Measurements from ENCODE around the gene RUVBL2. TPM values are rescaled to one million over a fixed set of nuclear protein-coding genes. Genes with fewer than 3 reads are reported as not detected.

Gene RUVBL2
- total and polyA plus RNA-seq, 8 donors, result 0.58 to 96.0 (median 61.2) TPM

- Histone ChIP-seq H3K4me3 (no peak overlapping the region), H3K27me3 (no peaks in the 10 kb centered on the region), H3K4me1 (peaks cover 20 to 28% (median 24%) of the 10 kb centered on the region in 4 donors), H3K27ac (no peak overlapping the region), H3K36me3 (peaks cover 44 to 88% (median 83%) of the 10 kb centered on the region in 4 donors), H3K9me3 (no peaks in the 10 kb centered on the region)
- TF ChIP-seq CTCF (IDR thresholded peaks at IDR 0.05), result no peak
- TF ChIP-seq POLR2A (IDR thresholded peaks at IDR 0.05), result no peak
- TF ChIP-seq EP300 (IDR thresholded peaks at IDR 0.05), result no peak
- no peak for TF ChIP-seq POLR2AphosphoS5 (IDR thresholded peaks at IDR 0.05)
- intact Hi-C loops (cut with DNase I; ENCODE audit: low total_unique reads), result no loop called here
- 76 to 87% (median 82%) methylated on average over 7 of the region's 7 CpGs for WGBS, 5 donors
- DNase-seq, result no peak
These were observed 6.4 kb upstream of the RUVBL2 start for GRCh38 chr19:48987323-48987722.

- peaks cover 20 to 30% (median 26%) of the 10 kb centered on the region in 4 donors for H3K4me1 ChIP-seq
- H3K27ac ChIP-seq, result no peak overlapping the region
- no peak for TF ChIP-seq EP300 (IDR thresholded peaks at IDR 0.05)
- TF ChIP-seq POLR2AphosphoS5 (IDR thresholded peaks at IDR 0.05), result no peak
- TF ChIP-seq POLR2A (IDR thresholded peaks at IDR 0.05), result no peak
- TF ChIP-seq CTCF (IDR thresholded peaks at IDR 0.05), result no peak
- peaks cover 43 to 78% (median 73%) of the 10 kb centered on the region in 4 donors for H3K36me3 ChIP-seq
- no peaks in the 10 kb centered on the region for H3K9me3 ChIP-seq
- H3K4me3 ChIP-seq, result no peak overlapping the region
- 88 to 97% (median 95%) methylated on average over 7 of the region's 7 CpGs for WGBS, 5 donors
- no peaks in the 10 kb centered on the region for H3K27me3 ChIP-seq
- DNase-seq, result no peak
- intact Hi-C loops (cut with DNase I; ENCODE audit: low total_unique reads), result no loop called here
These were observed 5.4 kb upstream of the RUVBL2 start for GRCh38 chr19:48988286-48988685.

GRCh38 chr19:48988860-48989259 is 4.8 kb upstream of the RUVBL2 start:
- H3K36me3 ChIP-seq, result peaks cover 38 to 74% (median 67%) of the 10 kb centered on the region in 4 donors
- H3K9me3 ChIP-seq, result no peaks in the 10 kb centered on the region
- 91 to 97% (median 93%) methylated on average over 9 of the region's 9 CpGs for WGBS, 5 donors
- DNase-seq, result no peak
- peaks cover 20 to 30% (median 27%) of the 10 kb centered on the region in 4 donors for H3K4me1 ChIP-seq
- H3K27ac ChIP-seq, result no peak overlapping the region
- intact Hi-C loops (cut with DNase I; ENCODE audit: low total_unique reads), result no loop called here
- H3K4me3 ChIP-seq, result no peak overlapping the region
- TF ChIP-seq POLR2AphosphoS5 (IDR thresholded peaks at IDR 0.05), result no peak
- no peaks in the 10 kb centered on the region for H3K27me3 ChIP-seq

- H3K9me3 ChIP-seq, result no peaks in the 10 kb centered on the region
- TF ChIP-seq POLR2AphosphoS5 (IDR thresholded peaks at IDR 0.05), result no peak
- no peak for TF ChIP-seq EP300 (IDR thresholded peaks at IDR 0.05)
- TF ChIP-seq POLR2A (IDR thresholded peaks at IDR 0.05), result no peak
- TF ChIP-seq CTCF (IDR thresholded peaks at IDR 0.05), result no peak
- no peaks in the 10 kb centered on the region for H3K27me3 ChIP-seq
- intact Hi-C loops (cut with DNase I; ENCODE audit: low total_unique reads), result no loop called here
- H3K27ac ChIP-seq, result peak overlapping the region in 1 of 5 donors; percentile 56
- H3K36me3 ChIP-seq, result peaks cover 28 to 64% (median 58%) of the 10 kb centered on the region in 4 donors
- WGBS, 5 donors, result 81 to 88% (median 85%) methylated on average over 16 to 17 of the region's 17 CpGs
- H3K4me1 ChIP-seq, result peaks cover 28 to 39% (median 36%) of the 10 kb centered on the region in 4 donors
- DNase-seq, result no peak
- no peak overlapping the region for H3K4me3 ChIP-seq
These were observed 3.9 kb upstream of the RUVBL2 start for GRCh38 chr19:48989701-48990291.

- Histone ChIP-seq H3K27me3 (no peaks in the 10 kb centered on the region), H3K36me3 (peaks cover 22 to 58% (median 52%) of the 10 kb centered on the region in 4 donors), H3K4me1 (peaks cover 32 to 45% (median 40%) of the 10 kb centered on the region in 4 donors), H3K9me3 (no peaks in the 10 kb centered on the region), H3K27ac (peak overlapping the region in 2 of 5 donors; percentile 56 to 96), H3K4me3 (no peak overlapping the region)
- WGBS, 5 donors, result 74 to 90% (median 76%) methylated on average over 4 of the region's 4 CpGs
- no peak for DNase-seq
- intact Hi-C loops (cut with DNase I; ENCODE audit: low total_unique reads), result no loop called here
- TF ChIP-seq CTCF (IDR thresholded peaks at IDR 0.05) (no peak), EP300 (IDR thresholded peaks at IDR 0.05) (no peak), POLR2AphosphoS5 (IDR thresholded peaks at IDR 0.05) (no peak), POLR2A (IDR thresholded peaks at IDR 0.05) (no peak)
These were observed 3.3 kb upstream of the RUVBL2 start for GRCh38 chr19:48990400-48990799.
